Ishikawa (cell line): ENCODE measurements around the gene TMEM120A.

Source experiments
- CEBPB ChIP-seq: IDR thresholded peaks from 2 replicates; pipeline ENCODE4 v1.6.1; 2012
- CREB1 ChIP-seq: IDR thresholded peaks from 2 replicates; pipeline ENCODE4 v1.6.1; 2012; ENCODE audit warnings: low read depth
- EGR1 ChIP-seq: IDR thresholded peaks from 2 replicates; pipeline ENCODE4 v1.6.1; 2012
- EP300 ChIP-seq: IDR thresholded peaks from 2 replicates; pipeline ENCODE4 v1.6.1; 2012; ENCODE audit warnings: borderline replicate concordance
- FOXM1 ChIP-seq: IDR thresholded peaks from 2 replicates; pipeline ENCODE4 v1.6.1; 2012; ENCODE audit warnings: low read depth, borderline replicate concordance
- NFIC ChIP-seq: IDR thresholded peaks from 2 replicates; pipeline ENCODE4 v1.6.1; 2012
- RAD21 ChIP-seq: IDR thresholded peaks from 2 replicates; pipeline ENCODE4 v1.6.1; 2012; ENCODE audit warnings: low read depth
- TAF1 ChIP-seq: IDR thresholded peaks from 2 replicates; pipeline ENCODE4 v1.6.1; 2012; ENCODE audit warnings: low read depth, mild to moderate bottlenecking
- TCF12 ChIP-seq: IDR thresholded peaks from 2 replicates; pipeline ENCODE4 v1.6.1; 2012; ENCODE audit warnings: low read depth
- TEAD4 ChIP-seq: IDR thresholded peaks from 2 replicates; pipeline ENCODE4 v1.6.1; 2012
- YY1 ChIP-seq: IDR thresholded peaks from 2 replicates; pipeline ENCODE4 v1.6.1; 2012; ENCODE audit warnings: low read depth
- ZBTB7A ChIP-seq: IDR thresholded peaks from 2 replicates; pipeline ENCODE4 v1.6.1; 2012; ENCODE audit warnings: low read depth
- TF ChIP-seq, protein P1 (sequence below): IDR thresholded peaks from 2 replicates; pipeline ENCODE4 v1.6.1; 2012
- TF ChIP-seq, protein P2 (sequence below): IDR thresholded peaks from 2 replicates; pipeline ENCODE4 v1.6.1; 2012; ENCODE audit warnings: low read depth, mild to moderate bottlenecking
- TF ChIP-seq, protein P3 (sequence below): IDR thresholded peaks from 2 replicates; pipeline ENCODE4 v1.6.1; 2012

The TMEM120A gene

DNA sequence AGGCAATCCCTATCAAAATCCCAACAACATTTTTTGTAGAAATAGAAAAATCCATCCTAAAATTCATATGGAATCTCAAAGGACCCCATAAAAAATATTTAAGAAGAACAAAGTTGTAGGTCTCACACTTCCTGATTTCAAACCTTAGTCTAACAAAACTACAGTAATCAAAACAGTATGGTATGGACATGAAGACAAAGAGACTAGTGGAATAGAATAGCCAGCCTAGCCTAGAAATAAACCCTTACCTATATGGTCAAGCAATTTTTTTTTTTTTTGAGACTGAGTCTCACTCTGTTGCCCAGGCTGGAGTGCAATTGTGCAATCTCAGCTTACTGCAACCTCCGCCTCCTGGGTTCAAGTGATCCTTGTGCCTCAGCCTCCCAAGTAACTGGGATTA, 3.6 kb upstream of the TMEM120A start:
- TF ChIP-seq, protein P1, sequence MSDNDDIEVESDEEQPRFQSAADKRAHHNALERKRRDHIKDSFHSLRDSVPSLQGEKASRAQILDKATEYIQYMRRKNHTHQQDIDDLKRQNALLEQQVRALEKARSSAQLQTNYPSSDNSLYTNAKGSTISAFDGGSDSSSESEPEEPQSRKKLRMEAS: no peak
- TF ChIP-seq ZBTB7A: no peak
- TF ChIP-seq RAD21: no peak
- TF ChIP-seq TEAD4: no peak
- TF ChIP-seq TCF12: no peak
- TF ChIP-seq, protein P2, sequence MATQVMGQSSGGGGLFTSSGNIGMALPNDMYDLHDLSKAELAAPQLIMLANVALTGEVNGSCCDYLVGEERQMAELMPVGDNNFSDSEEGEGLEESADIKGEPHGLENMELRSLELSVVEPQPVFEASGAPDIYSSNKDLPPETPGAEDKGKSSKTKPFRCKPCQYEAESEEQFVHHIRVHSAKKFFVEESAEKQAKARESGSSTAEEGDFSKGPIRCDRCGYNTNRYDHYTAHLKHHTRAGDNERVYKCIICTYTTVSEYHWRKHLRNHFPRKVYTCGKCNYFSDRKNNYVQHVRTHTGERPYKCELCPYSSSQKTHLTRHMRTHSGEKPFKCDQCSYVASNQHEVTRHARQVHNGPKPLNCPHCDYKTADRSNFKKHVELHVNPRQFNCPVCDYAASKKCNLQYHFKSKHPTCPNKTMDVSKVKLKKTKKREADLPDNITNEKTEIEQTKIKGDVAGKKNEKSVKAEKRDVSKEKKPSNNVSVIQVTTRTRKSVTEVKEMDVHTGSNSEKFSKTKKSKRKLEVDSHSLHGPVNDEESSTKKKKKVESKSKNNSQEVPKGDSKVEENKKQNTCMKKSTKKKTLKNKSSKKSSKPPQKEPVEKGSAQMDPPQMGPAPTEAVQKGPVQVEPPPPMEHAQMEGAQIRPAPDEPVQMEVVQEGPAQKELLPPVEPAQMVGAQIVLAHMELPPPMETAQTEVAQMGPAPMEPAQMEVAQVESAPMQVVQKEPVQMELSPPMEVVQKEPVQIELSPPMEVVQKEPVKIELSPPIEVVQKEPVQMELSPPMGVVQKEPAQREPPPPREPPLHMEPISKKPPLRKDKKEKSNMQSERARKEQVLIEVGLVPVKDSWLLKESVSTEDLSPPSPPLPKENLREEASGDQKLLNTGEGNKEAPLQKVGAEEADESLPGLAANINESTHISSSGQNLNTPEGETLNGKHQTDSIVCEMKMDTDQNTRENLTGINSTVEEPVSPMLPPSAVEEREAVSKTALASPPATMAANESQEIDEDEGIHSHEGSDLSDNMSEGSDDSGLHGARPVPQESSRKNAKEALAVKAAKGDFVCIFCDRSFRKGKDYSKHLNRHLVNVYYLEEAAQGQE: no peak
- no peak for TF ChIP-seq CREB1
- no peak for TF ChIP-seq NFIC
- TF ChIP-seq TAF1: no peak
- TF ChIP-seq, protein P3, sequence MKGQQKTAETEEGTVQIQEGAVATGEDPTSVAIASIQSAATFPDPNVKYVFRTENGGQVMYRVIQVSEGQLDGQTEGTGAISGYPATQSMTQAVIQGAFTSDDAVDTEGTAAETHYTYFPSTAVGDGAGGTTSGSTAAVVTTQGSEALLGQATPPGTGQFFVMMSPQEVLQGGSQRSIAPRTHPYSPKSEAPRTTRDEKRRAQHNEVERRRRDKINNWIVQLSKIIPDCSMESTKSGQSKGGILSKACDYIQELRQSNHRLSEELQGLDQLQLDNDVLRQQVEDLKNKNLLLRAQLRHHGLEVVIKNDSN: no peak
- no peak for TF ChIP-seq YY1
- no peak for TF ChIP-seq CEBPB

DNA sequence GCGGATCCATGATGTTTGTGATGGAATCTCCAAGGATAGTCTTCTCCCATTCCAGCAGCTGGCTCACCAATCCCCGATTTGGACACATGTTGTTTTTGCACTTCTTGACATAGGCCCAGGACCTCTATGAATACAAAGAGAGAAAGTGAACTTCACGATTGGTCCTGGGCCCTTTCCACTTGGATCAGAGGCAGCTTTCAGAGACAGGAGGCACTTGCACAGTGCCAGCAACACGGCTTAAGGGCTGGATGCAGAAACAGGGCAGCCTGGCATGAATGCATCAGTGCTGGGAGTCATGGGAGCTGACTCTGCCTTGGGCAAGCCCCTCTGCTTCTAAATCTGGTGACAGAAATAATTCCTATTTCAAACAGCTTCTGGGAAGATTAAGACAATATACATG, 2.1 kb upstream of the TMEM120A start:
- TF ChIP-seq, protein P2: no peak
- TF ChIP-seq, protein P1: no peak
- TF ChIP-seq TAF1 (no peak), TEAD4 (no peak), EGR1 (no peak), FOXM1 (no peak), CREB1 (no peak), TCF12 (no peak), EP300 (no peak), NFIC (no peak), CEBPB (no peak), YY1 (no peak), ZBTB7A (no peak), RAD21 (no peak)
- TF ChIP-seq, protein P3: no peak

DNA sequence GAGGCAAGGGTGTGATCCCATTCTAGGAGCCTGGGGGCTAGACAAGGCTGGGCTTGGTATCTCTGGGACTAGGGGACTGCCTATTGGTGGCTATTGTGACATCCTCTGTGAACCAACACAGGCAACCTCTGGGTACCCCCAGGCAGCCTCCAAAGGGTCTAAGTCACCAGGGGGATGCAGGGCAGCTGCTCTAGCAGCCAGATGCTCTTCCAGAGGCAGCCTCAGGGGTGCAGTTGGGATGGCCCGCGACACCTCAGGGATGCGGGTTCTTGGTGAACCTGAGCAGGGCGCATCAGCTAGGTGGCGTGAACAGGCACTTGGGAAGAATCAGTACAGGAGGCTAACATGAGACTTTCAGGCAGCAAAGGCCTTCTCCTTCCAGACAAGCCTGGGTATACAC, 1.6 kb upstream of the TMEM120A start:
- no peak for TF ChIP-seq CREB1
- TF ChIP-seq, protein P2: no peak
- no peak for TF ChIP-seq TEAD4
- TF ChIP-seq ZBTB7A: no peak
- TF ChIP-seq YY1: no peak
- TF ChIP-seq TCF12: no peak
- TF ChIP-seq TAF1: no peak
- TF ChIP-seq, protein P1: no peak
- no peak for TF ChIP-seq EGR1
- TF ChIP-seq RAD21: no peak
- no peak for TF ChIP-seq EP300
- TF ChIP-seq, protein P3: no peak
- TF ChIP-seq NFIC: no peak
- TF ChIP-seq CEBPB: no peak
- TF ChIP-seq FOXM1: no peak

DNA sequence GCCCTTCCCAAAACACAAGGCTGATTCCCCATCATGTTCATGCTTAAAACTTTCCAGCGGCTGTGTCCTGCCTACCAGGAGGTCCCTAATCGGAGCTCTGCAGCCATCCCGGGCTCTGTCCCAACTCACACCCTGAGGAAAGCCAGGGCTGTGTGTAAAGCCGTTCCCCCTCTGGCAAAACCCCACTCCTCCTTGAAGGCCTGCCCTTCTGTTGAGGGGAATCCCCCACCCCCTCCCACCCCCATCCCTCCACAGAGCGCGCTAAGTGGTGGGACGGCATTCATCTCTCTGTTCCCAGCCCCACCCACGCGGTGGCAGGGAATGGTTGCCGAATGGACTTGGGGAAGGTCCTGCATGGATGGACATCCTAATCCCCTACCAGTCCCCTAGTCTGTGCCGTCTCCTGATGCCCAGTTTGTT, 667 bp upstream of the TMEM120A start:
- TF ChIP-seq CEBPB (no peak), YY1 (no peak), NFIC (no peak), EGR1 (no peak), TCF12 (no peak), TEAD4 (no peak), FOXM1 (no peak), ZBTB7A (no peak), EP300 (no peak), RAD21 (no peak), TAF1 (no peak; the same call in 1 of the 2 replicates), CREB1 (no peak)
- TF ChIP-seq, protein P2: no peak
- TF ChIP-seq, protein P1: no peak
- TF ChIP-seq, protein P3: no peak
